ENCODE measurements around the gene SEPTIN2. TPM values are rescaled to one million over a fixed set of nuclear protein-coding genes. Genes with fewer than 3 reads are reported as not detected.
"Not testable (repeated sequence)": the region's sequence is repeated elsewhere in the genome, so short reads cannot be mapped to it uniquely, and the experiment has no call there.

Gene SEPTIN2
- total RNA-seq, 1 experiment from 2014 or later, result 500 TPM

DNA sequence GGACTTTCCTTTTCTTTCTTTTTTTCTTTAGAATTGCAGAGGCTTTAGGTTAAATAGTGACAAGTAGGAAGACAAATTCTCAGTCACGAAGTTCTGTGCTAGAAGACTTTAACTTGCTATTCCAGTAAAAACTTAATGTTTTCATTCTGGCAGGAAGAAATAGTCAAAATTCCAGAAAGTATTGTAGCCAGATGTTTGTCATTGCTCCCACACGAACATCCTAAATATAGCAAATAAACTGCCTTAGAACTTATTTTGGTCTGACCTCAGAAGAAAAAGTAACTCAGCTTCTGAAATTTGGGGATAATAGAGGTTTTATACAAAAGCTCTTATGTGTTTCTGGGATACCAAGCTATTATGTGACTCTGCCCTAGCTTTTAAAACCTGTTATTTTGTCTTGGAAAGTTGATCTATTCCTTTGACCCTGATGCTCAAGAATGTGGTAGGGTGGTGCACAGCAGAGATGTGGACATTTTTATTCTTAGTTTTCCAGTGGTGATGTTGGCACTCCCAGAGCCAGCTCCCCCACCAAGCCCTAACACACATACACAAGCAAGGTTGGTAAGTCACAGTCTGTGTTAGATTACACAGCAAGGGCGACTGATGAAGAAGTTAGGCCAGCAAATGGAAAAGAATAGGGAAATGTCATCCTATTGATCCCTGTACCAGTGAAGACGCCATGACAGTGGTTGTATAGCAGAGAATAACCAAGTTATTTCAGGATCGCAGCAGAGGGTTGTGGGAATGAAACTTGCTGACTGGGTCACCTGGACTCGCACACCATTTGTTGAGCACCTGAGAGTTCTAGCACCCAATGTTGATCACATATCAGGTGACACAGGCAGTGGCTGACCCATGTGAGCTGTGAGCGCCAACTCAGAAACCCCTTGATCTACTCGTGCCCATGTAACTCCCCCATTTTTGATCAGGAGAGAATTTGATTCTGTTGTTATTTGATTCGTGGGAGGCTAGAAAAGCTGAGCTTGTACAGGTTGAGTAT, 64.1 kb downstream of the SEPTIN2 start:
- peaks cover 13% of the 10 kb centered on the region for H3K4me1 ChIP-seq (replicated peaks; ENCODE audit: insufficient read depth)
- DNase-seq, result no peak
- no peak for TF ChIP-seq EZH2 (IDR thresholded peaks at IDR 0.05; ENCODE audit: low read depth)
- no peak for TF ChIP-seq CTCF (conservative IDR thresholded peaks at IDR 0.05)
- H3K79me2 ChIP-seq (ENCODE audit: low read depth), result peaks cover 48% of the 10 kb centered on the region
- H2AFZ ChIP-seq, result no peak overlapping the region
- peaks cover 9% of the 10 kb centered on the region for H3F3A ChIP-seq (ENCODE audit: insufficient read depth, low read depth)
- no peaks in the 10 kb centered on the region for H3K9me3 ChIP-seq (ENCODE audit: insufficient read depth, low read depth)
- H3K9me2 ChIP-seq (ENCODE audit: insufficient read depth), result no peaks in the 10 kb centered on the region
- ChIA-PET CTCF (no interaction called here), POLR2A (ENCODE audit: unreplicated experiment) (no interaction called here)
- no peak overlapping the region for H3K27ac ChIP-seq
- intact Hi-C loops (cut with micrococcal nuclease; ENCODE audit: unreplicated experiment), result no loop called here
- peaks cover 11% of the 10 kb centered on the region; the same call in 1 of the 2 replicates for H3K36me3 ChIP-seq (ENCODE audit: low read depth)
- H3K4me2 ChIP-seq, result no peak overlapping the region
- no peak overlapping the region for H3K4me3 ChIP-seq
- H3K27me3 ChIP-seq (ENCODE audit: insufficient read depth, low read depth), result no peaks in the 10 kb centered on the region
- no TSS peak for BruUV-seq (replicated peaks)
- no peaks in the 10 kb centered on the region for H4K20me1 ChIP-seq (ENCODE audit: insufficient read depth)

DNA sequence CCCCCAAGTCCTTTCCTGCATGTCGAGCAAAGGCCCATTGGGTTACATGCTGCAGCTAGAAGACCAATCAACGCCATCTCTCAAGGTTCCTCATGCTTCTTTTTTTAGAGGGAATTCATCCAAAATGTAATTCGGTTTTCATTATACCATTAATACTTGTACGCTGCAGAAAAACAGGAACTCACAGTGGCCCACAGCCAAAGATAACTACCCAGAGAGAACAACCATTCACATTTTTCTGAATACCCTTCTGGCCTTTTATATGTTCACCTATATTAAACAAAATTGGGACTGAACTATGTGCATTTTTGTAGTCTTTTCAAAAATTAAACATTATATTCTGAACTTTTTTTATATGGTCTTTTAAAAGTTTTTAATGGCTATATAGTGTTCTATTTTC, 66.1 kb downstream of the SEPTIN2 start:
- Histone ChIP-seq H2AFZ (no peak overlapping the region), H3K4me1 (replicated peaks; ENCODE audit: insufficient read depth) (no peaks in the 10 kb centered on the region), H3K36me3 (ENCODE audit: low read depth) (peaks cover 4% of the 10 kb centered on the region; the same call in 1 of the 2 replicates), H3K79me2 (ENCODE audit: low read depth) (peaks cover 30% of the 10 kb centered on the region), H3F3A (ENCODE audit: insufficient read depth, low read depth) (no peaks in the 10 kb centered on the region), H3K27me3 (ENCODE audit: insufficient read depth, low read depth) (no peaks in the 10 kb centered on the region), H4K20me1 (ENCODE audit: insufficient read depth) (no peaks in the 10 kb centered on the region), H3K9me3 (ENCODE audit: insufficient read depth, low read depth) (no peaks in the 10 kb centered on the region), H3K4me3 (no peak overlapping the region), H3K27ac (no peak overlapping the region), H3K9me2 (ENCODE audit: insufficient read depth) (no peaks in the 10 kb centered on the region), H3K4me2 (no peak overlapping the region)
- intact Hi-C loops (cut with micrococcal nuclease; ENCODE audit: unreplicated experiment), result no loop called here
- BruUV-seq (replicated peaks), result no TSS peak
- TF ChIP-seq CTCF (conservative IDR thresholded peaks at IDR 0.05) (no peak), EZH2 (IDR thresholded peaks at IDR 0.05; ENCODE audit: low read depth) (no peak)
- POLR2A ChIA-PET (ENCODE audit: unreplicated experiment), result no interaction called here
- DNase-seq, result no peak
- CTCF ChIA-PET, result interaction anchor here (0.7 kb wide), 1 partner anchor 289 kb away, joined by 7 read pairs; no protein-coding TSS in a partner anchor

GRCh38 chr2:241385450-241385849, 69.7 kb downstream of the SEPTIN2 start:
- H3K4me2 ChIP-seq; DNase-seq; H3K9me2 ChIP-seq (ENCODE audit: insufficient read depth); H4K20me1 ChIP-seq (ENCODE audit: insufficient read depth); H3F3A ChIP-seq (ENCODE audit: insufficient read depth, low read depth); H3K27me3 ChIP-seq (ENCODE audit: insufficient read depth, low read depth); H3K9me3 ChIP-seq (ENCODE audit: insufficient read depth, low read depth); H2AFZ ChIP-seq; CTCF ChIA-PET; BruUV-seq (replicated peaks); H3K4me3 ChIP-seq; intact Hi-C loops (cut with micrococcal nuclease; ENCODE audit: unreplicated experiment); H3K36me3 ChIP-seq (ENCODE audit: low read depth); H3K4me1 ChIP-seq (replicated peaks; ENCODE audit: insufficient read depth); H3K27ac ChIP-seq: not testable (repeated sequence)
- H3K79me2 ChIP-seq (ENCODE audit: low read depth), result 0 out of 2 replicates have a peak, but pooled peaks cover 13% of the 10 kb centered on the region
- POLR2A ChIA-PET (ENCODE audit: unreplicated experiment), result interaction anchor here (0.6 kb wide), 1 partner anchor 11 kb away, joined by 9 read pairs; no protein-coding TSS in a partner anchor
